Left colon (tissue), 2 donors: ENCODE data around the gene STXBP3. TPM values are rescaled to one million over a fixed set of nuclear protein-coding genes. Genes with fewer than 3 reads are reported as not detected.

Experiments
- ATAC-seq: fragments of 200-7000 bp; cut with Tn5 transposase; one replicate; pipeline ENCODE4 v1.9.1; 2020; ENCODE audit warnings: mild to moderate bottlenecking, moderate library complexity
- DNase-seq, 2 donors: peaks; one replicate each; pipeline ENCODE4 v3.0.0-alpha.2; 2020
- intact Hi-C, 2 donors: fragments of 100-400 bp; cut with DNase I in 1 of 2; cut with micrococcal nuclease in 1 of 2; formaldehyde crosslinking; loops; one replicate each; pipeline versions ENCODE4 v1.11.2 to v1.14.0; 2022; cut with DNase I, micrococcal nuclease
- total RNA-seq, 2 donors: library from RNA; stranded (reverse); fragmentation: NEBNext Ultra II Directional; extraction: Animal tissue kit (Norgen Biotek cat#: 25700); gene quantifications; one replicate each; pipeline ENCODE4 v1.2.1, GENCODE V29; 2021
- donor health status: DM: no; HTN: no; CAD: no.
- donor health status: DM: yes; HTN: yes; CAD: no.

STXBP3 gene
- total RNA-seq, 2 donors from 2014 or later = 59.0 to 75.5 TPM

GRCh38 chr1:108856994-108857393, 110.5 kb downstream of the STXBP3 start, which contains the start of gene AKNAD1:
Gene AKNAD1, minus strand, starts transcription at chr1:108857094. Its CDS starts 4,430 bp downstream, at chr1:108852664.
- no peak for DNase-seq
- no peak for ATAC-seq
- intact Hi-C loops = no loop called here

GRCh38 chr1:108858230-108858950, 111.9 kb downstream of the STXBP3 start:
- intact Hi-C loops = no loop called here
- DNase-seq (no peak), ATAC-seq (no peak)

Other genes with a start within 250 kb of the STXBP3 start
- 10 to 100 TPM; 31.1 to 35.8 TPM for gene EEIG2, start 186.6 kb upstream of the STXBP3 start, total RNA-seq
- 1 to 10 TPM; 6.6 to 7.3 TPM for gene HENMT1, start 85.6 kb upstream of the STXBP3 start, total RNA-seq
- gene PRPF38B, start 54.4 kb upstream of the STXBP3 start, total RNA-seq = 10 to 100 TPM; 25.5 to 31.0 TPM
- gene FNDC7, start 33.8 kb upstream of the STXBP3 start, total RNA-seq = not detected
- not detected for gene AKNAD1, start 110.4 kb downstream of the STXBP3 start, total RNA-seq
- 10 to 100 TPM; 22.5 to 28.7 TPM for gene GPSM2, start 130.3 kb downstream of the STXBP3 start, total RNA-seq
- 10 to 100 TPM; 20.7 to 22.1 TPM for gene CLCC1, start 216.8 kb downstream of the STXBP3 start, total RNA-seq